Stromal cell of bone marrow (primary cell): ENCODE results near the gene ZNF280D.

Source experiments
- DNase-seq: peaks from one replicate; pipeline ENCODE4 v3.0.0-alpha.2; 2012; ENCODE audit warnings: low read depth

Gene ZNF280D

GRCh38 chr15:56631765-56632164 lies 101.5 kb downstream of the ZNF280D start:
- DNase-seq, result no peak

- DNase-seq, result no peak
Observed at GRCh38 chr15:56628893-56629532, 104.3 kb downstream of the ZNF280D start.

- DNase-seq, result no peak
Observed at GRCh38 chr15:56619887-56620286, 113.4 kb downstream of the ZNF280D start.

GRCh38 chr15:56617628-56618027 lies 115.7 kb downstream of the ZNF280D start:
- no peak for DNase-seq

GRCh38 chr15:56616551-56616950 lies 116.8 kb downstream of the ZNF280D start:
- DNase-seq, result no peak

GRCh38 chr15:56613811-56614210 lies 119.5 kb downstream of the ZNF280D start:
- no peak for DNase-seq

DNA sequence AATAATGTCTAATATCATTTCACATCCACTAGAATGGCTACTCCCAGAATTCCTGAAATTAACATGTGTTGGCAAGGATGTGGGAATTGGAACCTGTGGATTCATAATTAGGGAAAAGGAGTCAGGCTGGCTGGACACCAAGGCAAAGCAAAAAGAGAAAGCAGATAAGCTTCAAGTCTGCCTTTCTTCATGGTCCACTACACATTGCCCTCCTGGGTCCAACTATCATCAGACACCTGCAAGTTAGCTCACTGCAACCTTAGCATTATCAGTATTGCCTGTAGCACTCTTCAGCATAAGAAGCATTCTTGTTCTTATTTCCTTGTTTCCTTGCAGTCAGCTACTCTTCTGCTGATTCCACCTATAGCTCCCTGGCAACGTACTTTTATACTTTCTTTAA lies 124.3 kb downstream of the ZNF280D start:
- DNase-seq, result no peak

DNA sequence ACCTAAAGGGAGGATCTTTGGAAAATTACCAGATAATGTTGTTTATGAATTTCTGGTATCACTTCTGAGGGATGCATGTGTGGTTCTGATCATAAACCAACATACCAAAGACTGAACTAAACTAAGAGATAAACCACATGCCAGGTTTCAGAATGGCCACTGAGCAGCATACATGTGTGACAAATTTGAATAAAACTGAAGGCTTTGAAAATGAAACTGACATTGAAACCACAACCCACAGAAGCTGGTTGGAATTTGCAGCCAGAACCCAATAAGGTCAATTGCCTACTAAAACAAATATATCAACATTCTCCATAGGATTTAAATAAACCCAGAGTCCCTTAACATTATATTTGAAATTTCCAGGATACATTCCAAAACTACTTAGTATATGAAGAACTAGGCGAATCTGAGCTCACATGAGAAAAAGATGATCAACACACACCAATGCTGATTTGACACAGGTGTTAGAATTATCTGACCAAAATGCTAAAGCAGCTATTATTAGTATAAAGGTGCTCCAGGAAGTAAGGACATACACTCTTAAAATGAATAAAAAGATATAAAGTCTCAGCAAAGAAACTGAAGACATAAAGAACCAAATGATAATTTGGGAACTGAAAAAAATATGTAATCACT lies 125.0 kb downstream of the ZNF280D start:
- DNase-seq, result no peak

GRCh38 chr15:56602253-56602652 lies 131.1 kb downstream of the ZNF280D start:
- no peak for DNase-seq

- no peak for DNase-seq
Observed at GRCh38 chr15:56600380-56600779, 132.9 kb downstream of the ZNF280D start.

- DNase-seq, result peak; percentile 64
Observed at GRCh38 chr15:56598991-56599390, 134.3 kb downstream of the ZNF280D start.

DNA sequence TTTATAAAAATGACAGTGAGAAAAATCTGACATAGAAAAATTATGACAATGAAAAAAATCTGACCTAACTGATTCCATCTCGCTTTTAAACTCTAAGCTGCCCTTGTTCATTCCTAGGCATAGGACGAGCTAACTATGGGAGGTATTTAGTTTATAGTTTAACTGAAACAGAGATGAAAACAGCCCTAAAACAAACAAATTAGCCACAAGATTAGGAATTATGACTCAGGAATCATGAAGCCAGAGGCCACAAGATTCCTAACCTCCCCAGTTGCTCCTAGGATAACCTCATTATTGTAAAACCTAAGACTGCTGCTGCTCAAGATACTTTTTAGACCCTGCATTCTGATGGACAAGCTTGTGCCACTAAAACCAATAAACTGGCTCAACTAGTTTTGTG lies 145.6 kb downstream of the ZNF280D start:
- no peak for DNase-seq

- DNase-seq, result no peak
Observed at GRCh38 chr15:56586206-56586605, 147.1 kb downstream of the ZNF280D start.

- DNase-seq, result no peak
Observed at GRCh38 chr15:56582785-56583184, 150.5 kb downstream of the ZNF280D start.
